Left renal cortex interstitium (tissue), 4 donors: ENCODE data around the gene FYN. TPM values are rescaled to one million over a fixed set of nuclear protein-coding genes. Genes with fewer than 3 reads are reported as not detected.

ENCODE experiments used
- DNase-seq, 4 donors: peaks; one replicate each; pipeline ENCODE4 v3.0.0-alpha.2; 2013; ENCODE audit warnings: low read depth in 4 of 4, low spot score in 2 of 4, missing footprints in 1 of 4
- polyA plus RNA-seq, 4 donors: library from polyadenylated mRNA; unstranded; fragments of 120-200 nt; gene quantifications; one replicate each; pipeline ENCODE4 v1.2.1, GENCODE V29; 2013; ENCODE audit not compliant: insufficient read length in 4 of 4

FYN gene
- polyA plus RNA-seq, 4 donors: 150 to 173 (median 158) TPM

DNA sequence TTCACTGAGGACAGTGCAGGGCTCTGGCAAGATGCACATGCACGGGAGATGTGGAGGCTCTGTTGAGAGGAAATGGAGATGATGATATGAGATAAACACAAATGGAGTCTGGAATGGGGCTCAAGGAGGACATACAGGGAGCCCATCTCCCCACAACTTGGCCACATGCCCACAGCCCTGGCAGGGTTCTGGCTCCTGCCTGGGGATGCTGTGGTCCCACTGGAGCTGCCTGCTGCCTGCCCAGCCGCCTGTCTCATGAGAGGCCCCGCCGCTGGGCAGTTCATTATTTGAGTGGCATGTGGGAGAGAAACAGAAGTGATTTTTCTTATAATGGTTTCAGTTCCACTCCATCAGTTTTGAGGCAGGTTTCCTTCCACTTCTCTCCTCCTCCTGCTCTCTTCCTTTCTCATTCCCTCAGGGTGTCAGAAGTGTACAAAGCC, 134.0 kb downstream of the FYN start:
- no peak for DNase-seq

DNA sequence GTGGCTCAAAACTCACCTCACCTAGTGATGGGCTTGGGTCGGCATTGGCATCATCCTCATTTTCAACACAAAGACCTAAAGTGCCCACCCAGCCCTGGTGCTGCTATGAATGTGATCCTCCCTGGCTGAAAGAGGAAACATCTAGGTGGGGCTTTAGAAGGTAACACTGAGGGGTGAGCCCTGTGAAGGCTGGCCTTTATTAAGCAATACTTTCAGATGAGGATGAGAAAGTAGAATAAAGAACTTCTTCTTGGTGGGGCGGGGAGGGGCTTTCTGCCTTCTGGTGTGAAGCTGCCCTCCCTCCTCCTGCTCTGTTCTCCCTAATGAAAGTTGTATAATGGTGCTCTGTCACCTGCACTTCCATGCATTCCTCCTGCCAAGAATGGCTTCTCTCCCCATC, 134.6 kb downstream of the FYN start:
- no peak for DNase-seq

DNA sequence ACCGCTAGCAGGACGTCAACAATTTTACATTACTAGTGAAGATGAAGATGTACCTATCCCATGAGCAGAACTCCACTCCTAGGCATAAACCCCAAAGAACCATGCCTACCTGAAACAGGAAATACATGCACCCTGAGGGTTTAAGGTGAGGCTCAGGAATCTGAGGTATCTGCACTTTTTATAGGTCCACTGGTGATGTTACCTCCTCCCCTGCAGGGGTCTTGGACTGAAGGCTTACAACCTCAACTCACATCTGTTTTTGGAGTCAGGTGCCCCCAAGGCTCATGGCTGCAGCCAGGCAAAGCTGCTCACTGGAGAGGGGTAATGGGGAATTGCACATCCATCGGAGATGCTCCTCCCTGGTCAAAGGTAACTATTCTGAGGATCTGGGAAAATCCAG, 135.1 kb downstream of the FYN start:
- no peak for DNase-seq

DNA sequence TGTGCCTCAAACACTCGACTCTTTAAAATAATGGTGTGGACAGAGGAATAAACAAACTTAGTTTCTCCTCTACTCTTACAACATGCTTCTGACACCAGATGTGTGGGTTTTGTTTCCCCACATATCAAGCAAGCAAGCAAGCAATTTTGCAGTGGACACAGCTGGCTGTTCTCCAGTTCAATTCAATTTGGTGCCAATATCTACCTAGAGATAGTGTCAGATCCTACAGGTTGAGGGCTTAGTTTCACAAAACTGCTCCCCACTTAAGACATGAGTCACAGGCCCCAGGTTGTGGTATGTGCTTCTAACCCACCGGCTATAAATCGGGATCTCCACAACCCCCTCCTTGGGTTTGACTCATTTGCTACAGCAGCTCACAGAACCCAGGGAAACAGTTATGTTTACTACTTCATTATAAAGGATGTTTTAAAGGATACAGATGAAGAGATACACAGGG, 136.2 kb downstream of the FYN start:
- no peak for DNase-seq

DNA sequence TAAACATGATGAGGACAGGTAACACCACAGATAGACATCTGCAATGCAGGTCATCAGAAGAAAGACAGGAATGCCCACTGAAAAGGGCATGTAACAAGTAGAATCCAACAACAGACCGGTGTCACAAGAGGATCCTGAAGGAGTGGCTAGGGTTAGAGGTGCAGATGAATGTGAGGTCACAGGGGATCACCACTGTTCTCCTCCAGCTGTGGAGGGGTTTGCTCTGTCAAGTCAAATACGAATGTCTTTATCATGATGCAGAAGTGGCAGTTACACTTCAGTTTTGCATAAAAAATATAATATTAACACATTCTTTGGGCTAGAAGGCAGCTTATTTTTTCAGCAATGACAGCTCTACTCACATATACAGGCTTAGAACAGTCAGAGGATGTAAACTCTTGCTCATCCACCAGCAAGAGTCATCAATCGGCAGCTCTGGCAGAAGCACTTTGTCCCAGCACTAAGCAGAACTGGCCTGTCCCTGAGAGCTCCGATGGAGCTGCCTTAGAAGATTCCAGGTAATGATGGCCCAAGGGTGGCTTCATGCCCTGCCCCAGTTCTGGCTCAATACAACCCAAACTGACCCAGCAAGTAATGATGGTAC, 137.1 kb downstream of the FYN start:
- no peak for DNase-seq

DNA sequence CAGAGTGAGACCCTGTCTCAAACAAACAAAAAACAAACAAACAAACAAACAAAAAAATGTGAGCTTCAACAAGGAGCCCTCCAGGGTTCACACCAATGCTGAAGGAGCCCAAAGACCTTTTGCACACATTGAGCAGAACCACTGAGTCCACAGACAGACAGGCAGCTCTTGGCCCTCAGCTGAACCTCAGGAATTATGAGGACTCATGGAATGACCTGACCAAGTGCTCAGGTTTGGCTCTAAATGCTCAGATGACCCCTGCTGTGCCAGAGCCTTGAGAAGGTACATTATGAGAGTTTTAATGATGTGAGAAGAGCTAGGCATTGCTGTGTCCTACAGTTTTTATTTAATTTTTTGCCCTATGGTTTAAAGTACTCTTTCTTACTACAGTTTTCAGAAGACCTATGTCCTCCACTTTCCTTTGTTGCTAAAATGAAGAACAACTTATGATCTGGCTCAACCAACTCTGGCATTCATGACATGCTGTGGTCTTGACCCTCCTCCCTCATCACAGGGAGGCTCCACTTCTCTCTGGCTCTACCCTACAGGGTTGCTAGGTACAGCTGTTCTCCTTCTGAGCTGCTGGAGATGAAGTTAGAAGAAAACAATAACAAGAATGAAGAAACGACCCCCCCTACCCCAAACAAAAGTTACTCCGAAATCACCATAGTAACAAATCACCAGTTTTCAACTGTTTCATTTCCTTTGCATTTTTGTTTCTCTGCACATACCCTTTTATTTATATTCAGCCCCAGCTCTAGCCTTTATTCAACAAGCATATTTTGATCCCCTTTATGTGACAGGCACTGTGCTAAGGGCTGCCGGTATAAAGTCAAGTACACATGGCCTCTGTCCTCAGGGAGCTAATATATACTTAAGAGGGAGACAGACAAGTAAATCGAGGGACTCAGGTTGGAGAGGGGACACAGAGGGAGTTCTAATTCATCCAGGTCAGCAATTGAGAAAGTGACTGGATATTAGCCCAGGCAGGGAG, 138.9 kb downstream of the FYN start:
- DNase-seq: no peak

DNA sequence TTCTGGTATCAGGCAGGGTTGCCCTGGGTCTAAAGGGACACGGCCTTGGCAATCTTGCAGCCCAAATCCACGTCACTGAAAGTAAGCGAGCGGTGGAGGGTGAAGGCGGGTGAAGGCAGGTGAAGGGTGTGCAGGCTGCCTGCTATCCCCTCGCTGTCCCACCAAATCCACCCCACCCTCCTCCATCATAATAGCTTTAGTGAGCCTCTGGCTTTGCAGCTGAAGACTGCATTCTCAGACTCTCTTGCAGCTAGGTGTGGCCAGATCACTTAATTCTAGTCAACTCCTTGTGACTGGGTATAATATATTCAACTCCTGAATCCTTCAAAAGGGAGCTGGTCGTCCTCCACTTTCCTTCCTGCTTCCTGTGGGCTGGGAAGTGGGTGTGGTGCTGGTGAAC, 140.9 kb downstream of the FYN start:
- no peak for DNase-seq

DNA sequence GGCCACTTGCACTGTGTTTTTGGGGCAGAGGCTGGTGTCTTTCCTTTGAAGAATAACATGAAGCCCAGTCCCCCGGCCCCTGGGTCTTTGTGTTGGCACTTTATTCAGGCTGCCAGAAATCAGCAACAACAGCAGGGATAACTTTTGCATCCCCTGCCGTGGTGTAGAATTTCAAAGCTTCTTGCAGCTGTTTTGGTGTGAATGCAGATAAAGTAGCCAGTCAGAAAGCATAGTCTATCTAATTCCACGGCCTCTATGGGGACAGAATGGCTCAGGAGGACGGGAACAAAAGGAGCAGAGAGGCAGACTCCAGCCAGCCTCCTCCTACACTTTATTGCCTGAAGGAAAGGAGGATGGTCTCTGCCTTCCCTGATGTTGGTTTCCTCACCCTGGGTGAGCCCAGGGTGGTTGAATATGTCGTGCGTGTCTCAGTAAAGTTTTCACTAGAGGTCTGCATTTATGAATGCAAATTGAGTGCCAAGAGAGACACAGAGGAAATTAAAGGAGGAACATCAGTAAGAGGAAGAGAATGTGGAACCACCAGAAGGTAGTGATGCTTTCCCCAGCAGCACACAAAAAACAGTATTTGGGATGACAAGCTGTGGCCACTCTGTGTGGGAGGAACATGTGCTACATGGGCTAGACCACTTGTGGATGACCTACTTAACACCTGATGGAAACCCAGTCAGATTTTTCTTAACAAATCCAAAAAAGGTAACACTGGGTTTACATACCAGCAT, 141.6 kb downstream of the FYN start:
- DNase-seq: no peak

DNA sequence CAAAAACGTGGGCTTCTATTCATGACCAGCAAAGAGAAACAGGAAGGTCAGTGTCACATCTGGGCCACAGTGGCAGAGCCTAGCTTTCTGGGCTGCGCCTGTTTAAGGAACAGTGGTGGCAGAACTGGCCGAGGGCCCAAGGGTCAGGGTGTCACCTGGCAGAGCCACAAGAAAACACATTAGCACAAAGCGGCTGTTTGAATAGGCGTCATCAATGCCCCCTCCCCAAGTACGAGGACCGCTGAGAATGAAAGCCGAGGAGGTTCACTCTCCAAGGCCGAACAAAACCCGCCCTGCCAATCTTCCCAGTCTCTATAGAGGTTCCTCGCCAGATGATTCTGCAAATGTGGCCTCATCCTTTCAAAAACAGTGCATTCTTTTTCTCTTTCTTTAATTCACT, 142.4 kb downstream of the FYN start:
- DNase-seq: no peak

DNA sequence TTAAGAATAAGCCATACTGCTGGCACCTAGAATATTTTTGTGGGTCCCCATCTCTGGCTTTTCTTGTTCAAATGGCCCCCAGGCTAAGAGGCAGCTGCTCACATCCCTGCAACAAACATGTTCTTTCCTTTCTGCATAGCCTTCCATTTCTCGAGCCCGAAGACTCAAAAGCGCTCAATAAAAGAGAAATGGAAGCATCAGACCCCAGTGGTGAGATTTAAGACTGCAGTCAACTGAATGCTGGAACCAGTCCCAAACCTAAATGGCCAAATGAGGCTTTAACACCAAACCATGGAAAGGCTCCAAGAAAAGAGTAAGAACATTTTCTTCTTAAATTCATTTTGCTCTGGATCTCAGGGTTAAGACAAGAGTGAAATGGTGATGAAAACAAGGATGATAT, 145.4 kb downstream of the FYN start:
- no peak for DNase-seq

DNA sequence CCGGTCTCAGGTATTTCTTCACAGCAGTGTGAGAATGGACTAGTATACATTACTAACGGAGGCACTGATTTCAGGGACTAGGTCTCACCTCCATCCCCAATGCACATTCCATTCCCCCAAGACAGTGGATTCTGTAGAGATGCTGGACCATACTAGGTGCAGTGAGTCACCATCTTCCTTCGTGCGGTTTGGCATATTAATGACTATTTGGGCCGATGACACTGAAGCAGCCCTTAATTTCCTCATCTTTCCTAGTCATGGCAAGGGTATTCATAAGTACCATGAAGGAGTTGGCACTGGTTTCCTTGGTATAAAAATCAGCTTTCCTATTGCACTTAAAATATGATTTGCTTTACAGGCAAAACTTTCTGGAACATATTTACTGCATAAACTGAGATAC, 146.2 kb downstream of the FYN start:
- DNase-seq: no peak

DNA sequence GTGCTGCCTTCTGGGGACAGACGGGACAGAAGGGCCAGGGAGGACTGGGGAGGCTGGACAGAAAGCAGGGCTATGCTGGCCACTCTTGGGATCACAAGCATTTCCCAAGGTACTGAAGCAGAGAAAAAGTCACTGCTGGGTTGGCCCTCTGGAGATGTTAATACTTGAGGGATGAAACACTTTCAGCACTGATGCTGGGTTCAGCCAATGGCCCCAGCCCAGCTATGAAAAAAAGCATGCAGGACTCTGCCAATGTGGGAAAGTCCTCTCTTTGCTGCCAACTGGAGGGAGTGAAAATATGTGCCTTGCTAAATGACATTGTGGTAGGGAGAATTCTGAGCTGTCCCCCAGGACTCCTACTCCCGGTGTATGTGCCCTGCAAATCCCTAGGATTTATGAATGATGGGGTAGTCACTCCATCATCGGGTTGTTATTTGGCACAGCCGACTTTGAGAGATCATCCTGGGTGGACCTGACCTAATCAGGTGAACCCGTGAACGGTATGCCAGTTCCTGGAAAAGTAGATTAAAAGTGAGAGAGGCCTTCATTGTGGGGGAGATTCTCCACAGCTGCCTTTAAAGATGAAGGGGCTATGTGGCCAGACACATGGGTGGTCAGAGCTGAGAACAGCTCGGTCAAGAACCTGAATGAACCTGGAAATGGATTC, 147.7 kb downstream of the FYN start:
- DNase-seq: no peak

DNA sequence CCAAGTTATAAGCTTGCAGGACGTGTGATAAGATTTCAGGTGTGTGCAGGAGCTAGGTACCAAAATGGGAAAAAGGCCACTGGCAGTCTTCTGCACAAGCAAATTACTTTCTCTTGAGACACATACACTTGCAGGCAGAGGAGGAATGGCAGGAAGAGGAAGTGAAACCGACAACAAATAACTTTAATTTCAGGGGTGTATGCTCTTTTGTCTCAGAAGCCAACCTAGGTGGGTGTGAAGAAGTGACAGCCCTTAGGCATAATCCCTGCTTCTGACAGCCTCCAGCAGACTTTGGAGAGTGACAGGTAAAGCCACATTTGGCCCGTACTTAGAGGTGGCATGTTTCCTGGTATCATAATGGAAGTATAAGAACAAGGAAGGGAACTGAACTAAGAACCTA, 148.7 kb downstream of the FYN start:
- DNase-seq: no peak

DNA sequence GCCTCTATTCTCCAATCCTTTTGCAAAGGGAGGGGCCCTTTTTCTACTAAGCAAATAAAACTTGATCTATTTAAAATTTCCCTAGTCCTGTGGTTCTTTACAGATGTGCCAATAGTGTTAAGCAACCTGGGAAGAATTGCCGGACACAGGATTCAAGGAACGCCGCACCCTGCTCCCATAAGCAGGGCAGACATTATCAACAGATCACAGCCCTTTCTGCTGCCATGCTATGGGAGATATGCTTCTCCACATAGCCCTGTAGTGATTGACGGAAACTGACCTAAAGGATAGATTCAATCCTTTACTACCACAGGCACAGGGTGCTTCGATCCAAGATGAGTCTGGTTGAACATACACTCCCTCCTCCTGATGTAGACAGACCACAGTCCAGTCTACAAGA, 149.2 kb downstream of the FYN start:
- DNase-seq: no peak

DNA sequence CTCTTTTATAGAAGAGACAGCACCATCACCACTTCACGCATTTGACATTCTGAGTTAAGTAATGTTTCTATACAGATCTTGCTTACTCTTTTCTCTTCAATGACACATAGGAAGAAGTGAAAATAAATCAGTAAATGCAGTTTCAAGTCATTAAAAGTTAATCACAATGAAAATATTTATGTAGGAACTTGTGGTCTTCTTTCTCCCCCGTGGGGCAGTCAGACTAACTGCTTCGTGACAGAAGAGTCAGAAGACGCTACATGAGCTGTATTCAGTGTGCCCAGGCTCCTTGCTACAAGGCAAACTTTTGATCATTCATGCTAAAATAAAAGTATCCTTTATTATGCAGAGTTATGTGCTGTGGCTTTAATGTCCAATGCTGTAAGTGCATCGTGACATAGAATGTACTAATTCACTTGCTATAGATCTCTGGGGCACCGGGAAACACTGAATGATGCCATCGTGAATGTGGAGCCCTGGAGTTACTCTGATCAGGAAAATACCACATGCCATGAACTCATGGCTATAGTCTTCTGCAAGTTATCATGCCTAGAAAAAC, 149.8 kb downstream of the FYN start:
- DNase-seq: no peak

DNA sequence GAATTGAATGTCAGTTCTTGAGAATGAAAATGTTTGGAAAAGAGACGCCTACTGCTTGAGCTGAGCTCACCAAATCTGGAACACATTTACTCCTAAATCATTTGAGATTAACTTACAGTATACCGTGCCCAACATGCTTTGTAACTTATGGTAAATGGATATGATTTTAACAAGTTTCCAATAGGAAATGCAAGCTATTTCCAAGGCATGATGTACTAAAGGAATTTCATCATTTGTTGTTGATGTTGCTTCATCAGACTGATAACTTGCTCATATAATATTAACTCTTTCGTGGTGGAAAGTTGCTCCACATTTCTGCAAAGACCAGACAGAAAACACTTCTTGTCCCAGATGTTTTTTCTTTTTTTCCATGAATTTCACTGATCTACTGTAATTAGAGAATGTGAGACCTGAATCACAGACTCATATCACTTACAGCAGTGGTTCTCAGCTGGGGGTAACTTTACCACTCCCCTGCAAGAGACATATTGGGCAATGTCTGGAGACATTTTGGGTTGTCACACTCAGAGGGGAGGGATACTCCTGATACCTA, 151.0 kb downstream of the FYN start:
- no peak for DNase-seq

DNA sequence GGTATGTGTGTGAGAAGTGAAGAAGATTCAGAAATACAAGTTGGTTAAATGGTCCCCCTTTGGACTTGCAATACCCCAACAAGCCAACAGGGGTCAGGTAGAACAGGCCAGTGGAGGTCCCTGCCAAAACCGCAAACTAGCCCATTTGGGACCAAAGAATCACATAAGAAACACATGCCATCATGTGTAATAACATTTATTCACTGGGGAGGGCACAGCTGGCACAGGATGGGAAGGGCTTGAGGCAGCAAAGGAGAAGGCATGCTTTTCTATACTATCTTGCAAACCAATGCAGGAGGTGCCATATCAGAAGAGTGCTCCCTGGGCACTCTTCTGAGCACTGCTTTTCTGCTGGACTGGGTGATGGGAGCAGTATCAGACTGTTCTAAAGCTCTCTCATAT, 151.5 kb downstream of the FYN start:
- no peak for DNase-seq

DNA sequence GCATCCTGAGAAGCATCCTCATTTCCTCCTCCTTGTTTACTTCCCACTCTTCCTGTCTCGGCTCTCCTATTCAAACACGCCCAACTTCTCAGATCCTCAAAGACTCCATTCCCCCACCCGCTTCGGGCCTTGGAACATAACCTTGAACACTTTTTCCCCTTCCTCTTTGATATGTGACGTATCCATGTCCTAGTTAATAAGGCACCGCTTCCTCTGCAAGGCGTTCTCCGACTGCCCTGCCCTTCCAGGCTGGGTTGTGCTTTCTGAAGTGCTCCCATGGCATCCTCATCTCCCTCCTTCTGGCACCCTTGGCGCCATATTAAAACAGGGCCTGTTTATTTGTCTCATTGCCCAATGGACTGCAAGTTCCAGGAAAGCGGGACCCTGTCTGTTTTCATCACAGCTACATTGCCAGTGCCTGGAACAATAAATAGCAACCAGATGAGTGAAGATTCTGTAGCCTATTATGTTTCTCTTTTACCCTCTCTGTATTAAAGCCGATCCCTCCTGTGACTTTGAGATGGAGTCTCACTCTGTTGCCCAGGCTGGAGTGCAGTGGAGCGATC, 152.2 kb downstream of the FYN start:
- no peak for DNase-seq

DNA sequence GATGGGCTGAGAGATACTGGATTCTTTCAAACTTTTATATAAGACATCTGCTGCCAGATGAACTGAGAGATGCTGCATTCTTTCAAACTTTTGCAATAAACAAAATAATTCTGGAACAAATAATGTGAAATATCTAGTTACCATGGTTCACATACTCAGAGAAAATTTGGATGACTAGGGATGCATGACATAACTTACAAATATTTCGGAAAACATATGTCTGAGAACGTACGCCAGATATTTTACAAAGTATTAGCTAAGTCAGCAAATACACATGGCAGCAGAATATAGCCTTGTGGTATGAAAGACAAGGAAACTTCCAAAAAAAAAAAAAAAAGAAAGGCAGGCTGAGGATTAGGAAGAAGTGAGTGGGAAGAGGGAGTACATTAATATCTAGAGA, 154.3 kb downstream of the FYN start:
- DNase-seq: no peak

DNA sequence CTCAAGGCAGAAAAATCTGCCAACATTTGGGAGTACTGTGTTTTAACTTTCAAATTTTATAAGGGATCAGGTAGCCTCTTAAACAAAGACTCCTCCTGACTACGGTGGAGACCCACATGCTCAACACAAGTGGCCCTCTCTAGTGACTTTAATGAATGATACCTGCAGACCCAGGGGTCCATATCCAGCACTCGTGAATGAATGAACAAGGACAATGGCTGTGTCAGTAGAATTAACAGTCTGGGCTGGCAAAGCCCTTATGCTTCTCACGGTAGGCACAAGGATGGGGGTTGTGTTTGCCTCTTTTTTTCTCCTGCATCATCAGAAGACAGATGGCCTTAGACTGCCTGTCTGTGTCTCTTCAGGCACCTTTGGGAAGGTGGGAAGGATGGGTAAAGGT, 154.9 kb downstream of the FYN start:
- DNase-seq: no peak
